HG03097 (cell line): ENCODE measurements around the gene HOXC11.

Experiments used
- ATAC-seq: cut with Tn5 transposase; IDR thresholded peaks from one replicate; pipeline ENCODE4 v1.9.1; 2021; ENCODE audit not compliant: unreplicated experiment, low FRiP score

The HOXC11 gene

DNA sequence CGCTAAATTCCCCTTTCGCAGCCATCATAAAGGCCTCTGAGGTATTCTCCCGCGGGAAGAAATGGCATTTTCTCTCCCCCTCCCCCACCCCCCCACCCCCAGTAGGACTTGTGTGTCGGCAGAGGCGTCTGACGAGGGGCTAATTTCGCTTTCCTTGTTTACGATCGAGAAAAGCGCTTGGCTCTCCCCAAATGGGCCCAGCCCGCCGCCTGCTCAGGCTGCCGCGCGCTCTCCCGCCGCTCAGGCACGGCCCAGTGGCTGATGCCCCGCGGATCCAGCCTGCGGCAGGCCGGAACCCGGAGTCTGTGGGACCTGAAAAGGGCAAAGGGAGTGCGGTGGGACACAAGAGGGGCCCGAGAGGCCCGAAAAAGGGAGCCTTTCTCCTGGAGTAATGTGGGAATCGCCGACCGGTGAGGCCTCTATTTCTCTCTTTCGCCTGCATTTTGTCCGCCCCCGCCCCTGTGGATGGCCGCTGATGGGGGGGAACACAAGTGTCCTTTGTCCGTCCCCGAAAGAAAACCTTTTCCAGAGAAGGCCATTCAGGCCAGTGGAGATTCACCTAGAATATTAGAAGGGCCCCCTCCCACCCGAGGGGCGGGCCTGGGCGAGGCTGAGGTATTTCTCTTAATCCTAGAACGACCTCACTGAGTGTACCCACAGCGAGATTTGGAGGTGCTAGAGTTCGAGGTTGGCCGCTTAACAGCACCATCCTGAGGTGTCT lies 46.3 kb downstream of the HOXC11 start:
- no peak for ATAC-seq

DNA sequence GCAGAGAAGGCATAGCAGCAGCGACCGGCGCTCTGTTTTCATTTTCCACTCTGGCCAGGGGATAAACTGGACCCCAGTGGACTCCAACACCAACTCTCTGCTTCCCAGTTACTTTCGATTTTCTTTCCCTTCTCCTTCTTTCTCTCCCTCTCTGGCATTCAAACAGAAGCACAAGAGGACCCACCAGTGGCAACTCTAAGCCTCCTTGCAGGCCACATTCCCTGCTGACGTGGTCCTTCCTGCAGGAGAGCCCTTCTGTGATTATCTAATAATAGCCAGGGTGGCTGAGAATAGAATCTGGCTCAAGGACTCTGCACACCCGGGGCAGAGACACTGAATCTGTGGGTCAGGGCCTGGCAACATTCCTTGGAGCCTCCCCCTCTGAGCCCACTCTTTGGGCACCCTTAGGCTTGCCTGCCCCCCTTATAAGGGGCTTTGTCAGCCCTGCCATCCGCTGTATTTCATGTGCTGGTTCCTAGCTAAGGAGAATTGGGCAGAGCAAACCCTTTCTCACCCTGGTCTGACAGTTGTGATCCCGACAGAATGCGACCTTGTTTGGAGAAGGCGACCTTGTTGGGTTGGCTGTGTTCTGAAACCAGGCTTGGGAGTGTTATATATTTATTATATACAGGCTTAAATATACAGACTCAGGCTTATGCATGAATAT lies 47.1 kb downstream of the HOXC11 start:
- ATAC-seq = no peak

DNA sequence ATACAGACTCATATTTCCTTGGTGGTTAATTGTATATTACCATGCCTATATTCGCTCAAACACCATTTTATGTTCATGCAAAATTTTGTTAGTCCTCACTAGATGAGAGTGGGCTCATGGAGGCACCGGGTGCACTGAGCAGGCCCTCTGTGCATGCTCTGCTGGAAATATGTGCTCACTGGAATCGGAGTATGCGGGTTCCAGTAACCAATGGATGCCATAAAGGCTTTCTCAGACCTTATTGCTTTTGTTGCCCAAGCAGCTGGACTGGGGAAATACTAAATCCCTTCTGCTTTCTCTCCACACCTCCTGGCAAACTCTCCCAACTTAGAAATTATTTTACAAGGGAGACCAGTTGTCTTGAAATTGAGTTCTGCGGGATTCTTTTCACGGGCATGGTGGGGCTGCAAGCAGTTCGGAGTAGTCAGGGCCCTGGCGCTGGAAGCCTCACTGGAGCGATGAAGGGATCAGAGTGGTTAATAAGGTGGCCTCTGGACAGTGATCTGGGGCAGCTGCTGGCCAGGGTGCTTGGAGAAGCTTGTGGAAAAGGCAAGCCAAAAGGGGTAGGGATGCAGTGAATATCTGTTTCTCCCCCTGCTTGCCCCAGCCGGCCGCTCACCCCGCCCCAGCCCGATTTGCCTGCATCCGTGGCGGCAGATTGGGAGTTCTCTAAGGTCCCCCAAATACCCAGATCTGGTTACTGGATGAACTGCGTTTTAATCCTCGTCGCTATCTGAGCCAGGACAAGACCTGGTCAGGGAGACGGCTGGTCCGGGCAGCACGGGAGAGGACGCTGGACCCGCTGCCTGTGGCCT lies 47.9 kb downstream of the HOXC11 start:
- no peak for ATAC-seq

- no peak for ATAC-seq
Observed at GRCh38 chr12:54021432-54022013, 48.6 kb downstream of the HOXC11 start.

DNA sequence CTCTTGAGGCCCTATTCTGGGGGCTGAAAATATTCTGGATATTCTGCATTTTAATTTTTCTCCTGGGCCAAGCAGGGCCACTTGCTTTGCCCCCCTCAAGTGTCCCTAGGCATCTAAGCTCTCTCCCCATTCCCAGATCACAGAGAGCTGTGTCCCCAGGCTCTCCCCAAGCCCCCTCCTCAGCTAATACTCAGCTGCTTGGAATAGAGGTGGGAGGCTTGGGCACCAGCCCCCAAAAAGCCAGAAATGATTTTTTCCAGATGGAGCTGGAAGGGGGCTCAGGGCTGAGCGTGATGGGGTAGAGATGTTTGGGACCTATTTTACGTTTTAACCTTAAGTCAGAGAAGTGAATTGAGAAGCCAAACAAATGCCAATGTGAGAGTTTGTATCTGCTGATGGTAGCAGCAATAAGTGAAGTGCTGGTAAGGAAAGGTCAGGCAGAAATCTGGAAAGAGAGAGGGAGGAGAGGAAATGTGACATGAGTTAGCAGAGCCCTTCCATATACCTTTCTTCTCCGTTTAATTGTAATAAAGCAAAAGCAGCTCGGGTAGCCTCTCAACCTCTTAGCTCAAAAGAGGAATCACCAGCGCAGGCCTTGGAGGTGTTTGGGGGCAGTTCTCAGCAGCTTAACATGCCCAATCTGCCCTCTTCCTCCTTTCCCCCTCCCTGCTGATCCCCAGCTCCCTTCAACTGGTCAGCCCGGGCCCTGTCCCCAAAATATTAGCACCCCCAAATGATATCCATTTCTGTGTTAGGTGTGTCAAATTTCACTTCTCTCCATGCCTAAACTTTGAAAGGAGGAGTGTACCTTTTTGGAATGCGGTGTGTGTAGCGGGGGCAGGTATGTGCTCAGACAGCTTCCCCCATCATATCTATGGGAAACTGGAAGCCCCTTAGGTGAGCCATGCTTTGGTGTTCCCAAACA lies 50.3 kb downstream of the HOXC11 start:
- ATAC-seq = no peak

DNA sequence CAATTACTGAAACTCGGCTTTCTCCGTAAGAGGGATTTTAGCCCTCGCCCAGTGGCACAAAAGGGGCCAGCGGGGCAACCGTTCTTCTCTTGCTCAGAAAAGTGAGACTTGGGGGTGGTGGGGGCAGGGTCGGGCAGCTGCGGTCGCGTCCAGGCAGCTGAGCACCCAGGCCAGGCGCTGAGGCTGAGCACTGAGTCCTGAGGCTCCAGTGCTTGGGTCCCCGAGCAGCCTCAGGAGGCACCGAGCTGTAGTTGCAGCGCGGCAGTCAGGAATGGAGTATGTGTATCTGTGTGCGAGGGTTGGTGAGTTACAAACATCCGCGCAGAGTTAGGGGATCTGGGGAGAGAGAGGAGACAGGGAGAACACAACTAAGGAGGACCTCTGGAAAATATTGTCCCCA lies 51.2 kb downstream of the HOXC11 start:
- no peak for ATAC-seq

DNA sequence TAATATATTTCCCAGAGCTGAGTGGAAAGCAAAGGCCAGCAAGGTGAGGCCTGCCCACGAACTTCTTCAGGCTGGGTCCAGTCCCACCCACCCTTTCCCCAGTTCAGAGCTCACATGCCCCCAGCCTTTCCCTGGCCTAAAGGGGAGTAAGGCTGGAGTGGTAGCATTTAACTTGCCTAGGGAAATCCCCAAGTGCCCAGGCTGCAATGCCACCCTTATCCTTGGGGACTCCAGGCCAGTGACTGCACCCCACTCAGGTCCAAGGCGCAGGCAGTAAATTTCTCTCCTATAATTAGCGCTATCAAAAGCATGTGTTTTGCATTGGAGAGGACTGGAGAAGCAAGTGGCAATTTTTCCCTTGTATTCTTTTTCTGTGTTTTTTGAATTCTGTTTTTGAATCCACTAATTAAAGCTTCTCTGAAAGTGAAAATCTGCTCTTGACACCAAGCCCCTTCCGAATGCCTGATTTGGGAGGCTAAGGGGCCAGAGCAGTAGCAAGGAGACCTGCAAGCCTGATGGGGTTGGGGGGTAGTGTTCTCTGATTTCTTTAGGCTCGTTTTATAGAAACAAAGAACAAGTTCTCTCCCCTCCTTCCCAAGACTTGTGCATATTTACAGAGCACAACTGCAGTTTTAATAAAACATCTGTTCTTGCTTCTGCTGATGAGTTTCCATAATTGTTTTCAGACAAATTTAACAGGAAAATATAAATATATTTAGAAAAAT lies 51.8 kb downstream of the HOXC11 start:
- no peak for ATAC-seq

DNA sequence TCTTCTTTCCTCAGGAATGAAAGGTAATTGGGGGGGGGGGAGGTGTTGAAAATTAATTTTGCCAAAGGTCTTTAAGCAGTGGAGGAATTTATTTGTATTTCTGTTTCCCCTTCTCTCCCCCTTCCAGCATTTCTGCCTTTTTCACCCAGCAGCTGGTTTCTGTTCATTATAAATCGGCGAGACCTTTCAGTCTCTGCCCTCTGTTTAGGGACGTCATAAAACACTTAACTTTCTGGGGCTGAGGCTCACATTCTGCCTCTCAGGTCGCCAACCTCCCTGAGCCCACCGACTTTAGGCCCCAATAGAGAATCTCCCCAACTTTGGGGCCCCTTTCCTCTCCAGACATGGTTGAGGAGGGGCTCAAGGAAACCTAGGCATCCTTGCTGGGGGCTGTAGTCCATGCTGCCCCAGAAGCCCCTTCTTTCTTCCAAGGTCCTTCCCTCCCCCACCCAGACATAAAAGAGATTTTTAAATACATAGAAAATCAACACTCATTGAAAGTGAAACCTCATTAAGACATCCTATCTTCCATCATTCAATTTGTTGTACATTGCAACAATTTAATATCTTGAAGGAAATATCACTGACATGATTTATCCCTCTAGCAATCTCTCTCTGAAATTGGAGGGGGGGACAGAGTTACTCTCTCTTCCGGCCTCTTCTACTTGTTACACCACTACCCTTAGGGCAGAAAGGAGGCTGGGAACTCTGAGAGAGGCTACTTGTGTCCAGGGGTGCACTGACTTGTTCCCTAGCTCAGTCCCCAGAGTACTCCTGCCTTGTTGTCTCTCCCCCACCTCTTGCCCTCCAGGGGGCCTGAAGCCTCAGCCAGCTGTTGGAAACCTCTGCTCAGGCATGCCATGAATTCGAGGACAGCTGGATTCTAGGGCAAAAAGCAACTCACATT lies 52.8 kb downstream of the HOXC11 start:
- ATAC-seq = no peak

GRCh38 chr12:54026640-54027441 lies 53.9 kb downstream of the HOXC11 start:
- no peak for ATAC-seq
